Raji (cell line): Measurements from ENCODE around the gene ATG7.

Experiments used
- POLR2A ChIP-seq: IDR thresholded peaks from 2 replicates; pipeline ENCODE4 v1.6.1; 2011; ENCODE audit warnings: low read depth, low read length, control low read depth; ENCODE audit not compliant: insufficient read depth

ATG7 gene

GRCh38 chr3:11405323-11405722, 133.1 kb downstream of the ATG7 start:
- TF ChIP-seq POLR2A = no peak

GRCh38 chr3:11407644-11408043, 135.4 kb downstream of the ATG7 start:
- TF ChIP-seq POLR2A = no peak

DNA sequence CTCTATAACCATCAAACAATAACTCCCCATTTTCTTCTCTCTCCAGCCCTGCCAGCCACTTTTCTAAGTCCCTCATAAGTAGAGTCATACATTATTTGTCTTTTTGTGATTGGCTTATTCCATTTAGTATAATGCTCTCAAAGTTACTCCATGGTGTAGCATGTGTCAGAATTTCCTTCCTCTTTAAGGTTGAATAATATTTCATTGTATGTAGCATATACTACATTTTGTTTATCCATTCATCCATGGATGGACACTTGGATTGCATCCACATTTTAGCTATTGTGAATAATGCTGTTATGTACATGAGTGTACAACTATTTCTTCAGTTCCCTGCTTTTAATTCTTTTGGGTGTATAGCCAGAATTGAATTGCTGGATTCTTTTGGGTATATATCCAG, 138.4 kb downstream of the ATG7 start:
- no peak for TF ChIP-seq POLR2A

DNA sequence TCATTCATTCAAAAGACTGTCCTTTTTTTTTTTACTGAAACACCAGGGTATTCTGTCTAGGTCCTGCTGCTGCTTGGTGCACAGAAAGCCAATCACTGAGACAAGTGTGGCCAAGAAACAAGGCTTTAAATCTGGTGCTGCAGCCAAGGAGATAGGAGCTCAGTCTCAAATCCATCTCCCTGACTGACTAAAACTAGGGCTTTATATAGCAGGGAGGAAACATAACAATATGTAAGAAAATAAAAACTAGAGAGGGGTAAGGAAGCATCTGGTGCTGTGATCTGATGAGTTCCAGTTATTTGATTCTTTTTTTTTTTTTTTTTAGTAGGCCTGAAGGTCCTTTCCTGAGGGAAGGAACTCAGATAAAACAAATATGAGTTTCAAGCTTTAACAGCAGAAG, 139.8 kb downstream of the ATG7 start:
- no peak for TF ChIP-seq POLR2A

- no peak for TF ChIP-seq POLR2A
Measured at GRCh38 chr3:11413071-11413470, 140.9 kb downstream of the ATG7 start.

DNA sequence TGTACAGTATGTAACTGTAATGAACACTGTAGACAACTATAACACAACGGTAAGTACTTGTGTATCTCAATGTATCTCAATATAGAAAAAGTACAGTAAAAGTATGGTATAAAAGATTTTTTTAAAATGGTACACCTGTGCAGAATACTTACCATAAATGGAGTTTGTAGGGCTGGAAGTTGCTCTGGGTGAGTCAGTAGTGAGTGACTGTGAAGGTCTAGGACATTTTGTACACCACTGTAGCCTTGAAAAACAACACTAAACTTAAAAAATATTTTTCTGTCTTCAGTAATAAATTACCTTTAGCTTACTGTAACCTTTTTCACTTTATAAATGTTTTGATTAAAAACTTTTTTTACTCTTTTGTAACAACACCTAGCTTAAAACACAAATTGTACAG, 142.9 kb downstream of the ATG7 start:
- TF ChIP-seq POLR2A = no peak

GRCh38 chr3:11420066-11420465, 147.9 kb downstream of the ATG7 start:
- no peak for TF ChIP-seq POLR2A

DNA sequence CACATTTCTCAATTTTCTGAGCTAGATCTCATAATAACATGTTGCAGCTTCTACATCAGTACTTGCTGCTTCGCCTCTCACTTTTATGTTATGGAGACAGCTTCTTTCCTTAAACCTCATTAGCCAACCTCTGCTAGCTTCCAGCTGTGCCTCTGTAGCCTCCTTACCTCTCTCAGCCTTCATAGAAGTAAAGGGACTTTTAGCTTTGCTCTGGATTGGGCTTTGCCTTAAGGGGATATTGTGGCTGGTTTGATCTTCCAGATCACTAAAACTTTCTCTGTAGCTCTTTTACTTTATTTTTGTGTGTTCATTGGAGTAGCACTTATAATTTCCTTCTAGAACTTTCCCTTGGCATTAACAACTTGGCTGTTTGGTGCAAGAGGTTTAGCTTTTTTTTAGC, 150.1 kb downstream of the ATG7 start:
- TF ChIP-seq POLR2A = no peak

- no peak for TF ChIP-seq POLR2A
Measured at GRCh38 chr3:11423868-11424267, 151.7 kb downstream of the ATG7 start.

DNA sequence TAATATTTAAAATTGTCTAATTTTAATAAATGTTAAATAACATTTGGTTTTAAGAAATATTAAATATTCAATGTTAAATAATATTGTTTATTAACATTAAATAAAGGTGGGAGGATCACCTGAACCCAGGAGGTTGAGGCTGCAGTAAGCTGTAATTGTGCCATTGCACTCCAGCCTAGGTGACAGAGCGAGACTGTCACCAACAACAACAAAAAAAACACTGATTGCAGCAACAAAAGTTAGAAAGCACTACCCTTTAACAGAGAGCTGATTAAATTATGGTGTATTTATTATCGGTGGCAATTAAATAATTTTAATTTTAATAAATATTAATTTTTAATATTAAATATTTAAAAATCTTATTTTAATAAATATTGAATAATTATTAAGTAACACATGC, 152.1 kb downstream of the ATG7 start:
- TF ChIP-seq POLR2A = no peak

DNA sequence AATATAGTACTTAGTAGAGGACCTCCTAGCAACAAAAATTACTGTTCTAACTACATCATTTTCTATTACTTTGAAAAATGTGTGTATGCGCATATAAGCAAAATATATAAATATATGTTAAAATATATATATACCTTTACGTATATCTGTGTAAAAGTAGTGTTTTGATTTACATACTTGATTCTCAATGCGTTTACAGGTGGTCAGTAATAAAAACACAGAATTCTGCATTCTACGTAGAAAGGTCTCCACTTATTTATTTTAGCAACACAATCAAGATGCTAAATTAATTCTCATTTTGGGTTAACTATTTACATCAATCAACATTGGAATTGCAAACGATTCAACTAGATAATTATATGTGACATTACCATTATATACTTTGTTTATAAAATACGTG, 158.0 kb downstream of the ATG7 start:
- no peak for TF ChIP-seq POLR2A

GRCh38 chr3:11430624-11431023, 158.4 kb downstream of the ATG7 start:
- TF ChIP-seq POLR2A = no peak

GRCh38 chr3:11431319-11431718, 159.1 kb downstream of the ATG7 start:
- TF ChIP-seq POLR2A = no peak

DNA sequence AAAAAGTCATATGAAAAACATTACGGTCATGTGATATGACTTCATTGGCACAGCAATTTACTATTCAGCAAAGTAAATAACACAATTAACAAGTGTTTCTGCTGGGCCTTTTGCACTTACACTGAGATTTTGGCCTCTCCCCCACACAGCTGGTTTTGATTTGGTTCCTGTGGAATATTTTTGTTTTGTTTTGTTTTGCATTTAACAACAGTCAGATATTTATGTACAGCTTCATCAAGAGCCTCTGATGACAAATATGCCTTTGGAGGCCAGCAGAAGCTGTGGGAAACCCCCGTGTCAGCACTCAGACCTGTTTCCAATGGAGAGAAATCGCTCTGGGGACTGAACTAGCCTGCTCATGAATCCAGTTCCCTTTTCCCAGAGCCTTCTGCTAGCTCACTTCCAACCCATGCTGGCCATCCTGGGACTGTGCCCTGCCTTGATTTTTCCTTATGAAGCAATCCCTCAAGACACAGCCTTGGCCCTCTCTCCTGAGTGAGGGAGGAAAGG, 161.9 kb downstream of the ATG7 start:
- no peak for TF ChIP-seq POLR2A

GRCh38 chr3:11434563-11435096, 162.4 kb downstream of the ATG7 start:
- TF ChIP-seq POLR2A = no peak

GRCh38 chr3:11435440-11436165, 163.4 kb downstream of the ATG7 start:
- TF ChIP-seq POLR2A = no peak

- no peak for TF ChIP-seq POLR2A
Measured at GRCh38 chr3:11436775-11437174, 164.6 kb downstream of the ATG7 start.
